Measurements from ENCODE around the gene PIGR.
"Not testable (repeated sequence)": the region's sequence is repeated elsewhere in the genome, so short reads cannot be mapped to it uniquely, and the experiment has no call there.

The PIGR gene

DNA sequence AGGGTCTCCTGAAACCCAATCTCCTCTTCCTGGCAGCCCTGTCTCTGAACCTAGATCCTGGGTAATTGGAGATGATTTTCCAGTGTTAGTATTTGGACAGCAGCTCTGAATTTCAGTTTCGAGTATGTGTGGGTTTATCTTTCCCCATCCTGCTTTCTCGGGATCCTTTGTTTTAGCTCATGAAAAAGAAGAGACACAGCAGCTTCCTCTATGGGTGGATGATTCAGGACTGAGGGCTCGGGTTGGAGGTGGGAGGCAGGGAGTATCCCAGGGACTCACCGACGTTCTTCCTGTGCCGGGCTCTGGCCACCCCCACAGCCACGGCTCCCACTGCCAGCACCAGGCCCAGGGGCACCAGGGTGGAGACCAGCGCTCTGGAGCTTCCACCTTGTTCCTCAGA, 14.1 kb downstream of the PIGR start:
- no peak for DNase-seq (ENCODE audit: low read depth)

GRCh38 chr1:206931709-206932108, 14.6 kb downstream of the PIGR start:
- no peak for DNase-seq (ENCODE audit: low read depth)

DNA sequence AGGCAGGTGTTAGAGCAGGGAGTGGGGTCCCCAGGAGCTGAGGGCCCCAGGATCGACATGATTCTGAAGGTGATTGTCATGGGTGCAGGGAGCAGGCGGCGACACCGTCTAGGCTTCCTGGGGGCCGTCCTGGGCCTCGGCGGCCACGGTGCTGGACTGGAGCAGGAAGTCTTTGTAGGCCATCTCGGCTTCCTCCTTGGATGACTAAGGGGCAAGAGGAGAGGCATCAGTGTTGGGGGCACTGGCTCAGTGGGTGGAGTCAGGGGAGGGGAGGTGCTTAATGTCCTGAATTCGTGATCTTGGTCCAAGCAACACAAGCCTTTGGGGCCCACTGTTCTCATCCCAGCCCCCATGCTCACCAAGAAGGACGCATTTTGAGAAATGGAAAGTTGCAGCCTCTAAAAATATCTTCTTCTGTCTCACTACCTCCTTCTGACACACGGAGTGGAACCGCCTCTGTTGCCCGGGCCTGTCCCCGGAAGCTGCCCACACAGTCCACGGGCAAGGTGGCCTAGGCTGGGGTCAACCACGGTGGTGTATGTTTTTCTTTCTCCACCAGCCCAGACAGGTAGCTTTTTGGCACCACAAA, 16.0 kb downstream of the PIGR start:
- DNase-seq (ENCODE audit: low read depth): no peak

DNA sequence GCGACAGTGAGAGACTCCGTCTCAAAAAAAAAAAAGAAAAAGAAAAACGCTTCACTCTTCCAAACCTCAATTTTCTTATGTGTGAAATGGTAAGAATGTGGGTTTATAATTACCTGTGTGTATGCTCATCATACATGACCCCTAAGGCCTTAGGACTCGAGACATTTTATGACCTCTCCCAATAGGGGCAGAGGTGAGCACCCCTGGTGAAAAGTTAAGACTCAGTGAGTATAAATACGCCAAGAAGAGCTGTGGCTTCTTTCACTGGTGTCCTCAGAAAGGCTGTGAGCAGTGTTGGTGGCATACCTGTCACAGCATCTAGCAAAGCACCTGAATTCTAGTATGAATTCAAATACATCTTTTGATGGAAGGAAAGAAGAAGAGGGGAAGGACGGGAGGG, 16.7 kb downstream of the PIGR start:
- no peak for DNase-seq (ENCODE audit: low read depth)

DNA sequence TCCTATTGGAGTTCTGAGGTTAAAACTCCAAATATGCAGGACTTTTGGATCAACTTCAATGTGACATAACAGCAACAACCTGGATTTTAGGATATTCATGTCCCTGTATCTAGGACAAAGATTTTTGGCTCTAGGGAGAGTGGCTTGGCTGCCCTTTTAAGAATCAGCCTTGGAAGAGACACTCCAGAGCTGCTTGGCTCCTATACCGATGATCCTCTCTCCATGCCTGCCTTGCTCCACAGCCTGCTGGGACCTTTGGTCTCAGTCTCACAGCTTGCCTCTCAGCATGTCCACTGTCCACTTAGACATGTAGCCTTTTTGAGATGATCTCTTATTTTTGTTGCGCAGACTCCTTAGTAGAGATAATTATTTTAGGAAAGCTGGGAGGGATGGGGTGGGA, 20.0 kb downstream of the PIGR start:
- no peak for DNase-seq (ENCODE audit: low read depth)

DNA sequence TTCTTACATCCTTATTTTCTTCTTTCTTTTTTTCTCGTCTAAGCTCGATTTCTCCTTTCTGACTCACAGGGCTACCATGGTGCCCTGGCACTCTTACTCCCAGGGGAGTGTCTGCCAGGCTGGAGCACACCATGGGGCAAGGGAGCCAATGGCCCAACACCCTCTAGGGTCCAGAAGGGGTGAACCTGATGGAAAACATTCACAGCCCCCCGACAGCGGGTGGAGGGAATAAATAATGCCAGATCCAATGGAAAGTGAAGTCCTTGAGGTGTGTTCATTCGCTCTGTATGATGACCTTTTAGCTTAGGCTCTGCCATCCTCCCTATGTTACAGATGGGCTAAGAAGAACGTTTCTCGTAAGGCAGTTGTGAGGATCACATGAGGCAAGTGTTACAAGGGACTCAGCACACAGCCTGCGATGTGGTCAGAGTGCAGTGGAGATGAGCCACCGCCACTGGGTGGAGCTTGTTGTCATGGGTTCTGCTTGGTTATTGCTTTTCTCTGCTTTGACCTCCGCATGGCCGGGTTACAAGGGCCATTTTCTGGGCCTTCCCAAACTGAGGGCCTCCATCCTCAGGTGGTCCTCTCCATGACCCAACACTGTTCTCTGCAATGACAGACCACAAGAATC, 21.0 kb downstream of the PIGR start:
- peak; percentile 39 for DNase-seq (ENCODE audit: low read depth)

GRCh38 chr1:206924592-206925105, 21.6 kb downstream of the PIGR start:
- DNase-seq (ENCODE audit: low read depth): no peak

GRCh38 chr1:206923961-206924557, 22.2 kb downstream of the PIGR start:
- DNase-seq (ENCODE audit: low read depth): not testable (repeated sequence)

GRCh38 chr1:206923009-206923960, 23.0 kb downstream of the PIGR start:
- DNase-seq (ENCODE audit: low read depth): peak; percentile 69

GRCh38 chr1:206922524-206922923, 23.7 kb downstream of the PIGR start:
- no peak for DNase-seq (ENCODE audit: low read depth)

DNA sequence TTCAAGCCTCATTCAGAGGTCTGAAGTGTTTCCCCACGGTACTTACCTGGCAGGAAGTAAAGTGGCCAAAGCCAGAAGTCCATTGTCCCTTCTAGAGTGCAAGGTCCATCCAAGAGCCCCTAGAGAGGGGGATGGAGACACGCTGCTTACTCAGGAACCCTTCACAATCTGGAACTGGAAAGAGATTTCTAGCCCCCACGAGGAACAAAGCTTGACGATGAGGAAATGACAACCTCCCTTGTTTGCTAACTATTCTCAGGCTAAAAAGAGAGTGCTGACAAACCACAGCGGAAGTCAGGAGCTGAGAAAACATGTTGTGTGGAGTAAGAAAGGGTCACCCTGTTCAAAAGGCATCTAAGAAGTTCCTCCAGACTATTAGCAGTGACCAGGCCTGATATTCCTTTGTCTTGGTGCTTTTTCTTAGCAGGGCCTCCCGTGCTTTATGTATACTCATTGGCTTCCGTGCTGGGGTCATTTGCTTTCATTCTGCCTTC, 24.4 kb downstream of the PIGR start, which contains the start of gene FCMR:
TSS of gene FCMR (minus strand) at position 170 of the 494 bp plus-strand sequence. CDS start at position 83, 87 bp downstream.
- DNase-seq (ENCODE audit: low read depth): peak; percentile 35

- no peak for DNase-seq (ENCODE audit: low read depth)
Observed at GRCh38 chr1:206918076-206918475, 28.2 kb downstream of the PIGR start.

GRCh38 chr1:206916000-206916709, 30.1 kb downstream of the PIGR start:
- DNase-seq (ENCODE audit: low read depth): no peak

DNA sequence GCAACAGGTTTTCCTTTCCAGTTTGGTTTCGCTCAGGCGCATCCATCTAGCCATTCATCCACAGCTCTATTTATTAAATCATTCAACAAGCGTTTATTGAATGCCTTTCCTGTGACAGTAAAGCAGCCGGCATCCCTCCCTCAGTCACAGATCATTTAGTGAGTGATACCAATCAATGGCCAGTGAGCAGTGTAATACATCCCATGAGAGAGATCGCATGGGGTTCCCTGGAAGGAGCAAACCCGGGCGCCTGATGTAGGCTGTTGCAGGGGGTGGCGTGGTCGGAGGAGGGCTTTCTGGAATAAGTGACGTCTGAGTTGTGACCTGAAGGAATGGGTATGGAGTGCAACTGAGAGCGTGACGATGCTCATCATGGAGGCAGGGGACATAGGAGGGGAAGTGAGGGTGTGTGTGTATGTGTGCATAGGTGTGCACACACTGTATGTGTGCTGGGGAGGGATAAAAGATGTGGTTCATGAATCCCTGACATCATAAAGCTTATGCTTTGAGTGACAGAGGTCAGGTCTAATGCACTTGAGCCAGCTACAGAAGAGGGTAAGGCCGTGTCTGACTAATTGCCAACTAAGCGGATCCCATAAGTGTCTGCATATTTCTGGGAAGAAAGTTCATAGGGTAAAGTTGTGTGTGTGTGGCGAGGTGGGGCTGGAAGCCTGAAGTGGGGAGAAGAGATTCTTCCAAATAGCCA, 31.1 kb downstream of the PIGR start:
- DNase-seq (ENCODE audit: low read depth): no peak

DNA sequence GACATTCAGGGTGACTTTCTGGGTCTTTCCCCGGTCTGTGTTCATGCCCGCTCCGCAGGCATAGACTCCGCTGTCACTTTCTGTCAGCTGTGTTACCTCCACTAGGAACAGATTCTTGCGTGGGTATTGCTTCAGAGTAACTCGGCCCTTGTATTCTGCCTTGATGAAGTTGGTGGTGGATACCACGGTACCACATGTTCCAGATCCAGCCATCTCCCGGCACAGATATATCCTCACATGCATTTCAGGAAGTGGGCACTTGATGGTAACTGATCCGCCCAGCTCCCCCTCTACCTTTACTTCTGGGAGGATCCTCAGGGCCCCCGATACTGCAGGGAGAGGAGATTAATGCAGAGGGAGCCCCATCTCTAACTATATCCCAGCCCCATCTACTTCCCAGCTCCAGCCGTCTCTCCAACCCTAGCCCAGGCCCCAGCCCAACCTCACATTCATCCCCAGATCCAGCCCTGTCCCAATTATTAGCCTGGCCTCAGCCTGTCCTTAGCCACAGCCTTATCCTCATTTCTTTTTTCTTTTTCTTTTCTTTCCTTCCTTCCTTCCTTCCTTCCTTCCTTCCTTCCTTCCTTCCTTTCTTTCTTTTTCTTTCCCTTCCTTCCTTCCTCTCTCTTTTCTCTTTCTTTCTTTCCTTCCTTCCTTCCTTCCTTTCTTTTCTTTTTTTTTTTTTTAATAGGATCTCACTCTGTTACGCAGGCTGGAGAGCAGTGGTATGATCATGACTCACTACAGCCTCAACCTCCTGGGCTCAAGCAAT, 32.3 kb downstream of the PIGR start:
- DNase-seq (ENCODE audit: low read depth): no peak

- no peak for DNase-seq (ENCODE audit: low read depth)
Observed at GRCh38 chr1:206912445-206913095, 33.7 kb downstream of the PIGR start.

DNA sequence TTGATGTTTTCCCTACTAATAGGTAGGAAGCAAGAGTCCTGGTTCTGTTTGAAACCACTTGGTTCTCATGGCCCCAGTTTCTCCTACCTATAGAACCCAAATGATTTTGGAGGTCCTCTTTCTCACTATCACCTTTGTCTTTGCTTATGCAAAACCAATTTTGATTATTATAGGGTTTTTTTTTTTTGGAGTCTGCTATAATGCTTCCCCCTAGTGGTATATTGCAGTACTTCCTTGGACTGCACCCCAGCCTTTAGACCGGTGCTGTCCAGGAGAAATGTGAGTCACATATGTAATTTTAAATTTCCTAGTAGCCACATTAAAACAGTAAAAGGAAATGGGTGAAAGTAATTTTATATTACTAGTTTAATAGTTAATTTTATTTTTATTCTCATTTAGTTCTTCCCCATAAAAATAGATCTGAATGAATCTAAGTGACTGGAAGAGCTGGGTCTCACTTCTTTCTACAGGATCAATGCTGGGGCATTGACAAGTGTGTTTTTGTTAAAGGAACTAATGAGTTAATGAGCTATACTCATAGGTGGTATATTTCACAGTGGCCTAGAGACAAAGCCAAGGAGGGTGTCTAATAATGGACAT, 35.1 kb downstream of the PIGR start:
- no peak for DNase-seq (ENCODE audit: low read depth)

- no peak for DNase-seq (ENCODE audit: low read depth)
Observed at GRCh38 chr1:206909883-206910318, 36.4 kb downstream of the PIGR start.

Data from activated T-helper 1 cell treated with Interleukin-2 at 50 U/mL for 16 hours (primary cell).